GM21526 (cell line): ENCODE results near the gene WNK3.

Experiments used
- ATAC-seq: cut with Tn5 transposase; IDR thresholded peaks from one replicate; pipeline ENCODE4 v1.9.1; 2021; ENCODE audit warnings: moderate library complexity; ENCODE audit not compliant: unreplicated experiment, low FRiP score

The WNK3 gene

DNA sequence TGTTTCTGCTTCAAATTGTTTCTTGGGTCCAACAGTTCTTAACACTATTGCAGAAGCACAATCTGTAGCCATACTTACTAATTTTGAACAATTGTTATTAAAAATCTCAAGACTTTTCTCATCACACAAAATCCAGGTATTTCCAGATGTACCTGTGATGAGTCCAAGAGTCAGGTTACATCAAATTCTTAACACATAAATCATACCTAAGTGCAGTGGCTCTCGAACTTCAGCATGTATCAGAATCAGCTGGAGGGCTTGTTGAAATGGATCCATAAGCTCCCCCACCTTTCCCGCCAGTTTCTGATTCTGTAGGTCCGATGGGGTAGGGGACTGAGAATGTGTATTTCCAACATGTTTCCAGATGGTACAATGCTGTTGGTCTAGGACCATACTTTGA, 185.4 kb downstream of the WNK3 start:
- no peak for ATAC-seq

DNA sequence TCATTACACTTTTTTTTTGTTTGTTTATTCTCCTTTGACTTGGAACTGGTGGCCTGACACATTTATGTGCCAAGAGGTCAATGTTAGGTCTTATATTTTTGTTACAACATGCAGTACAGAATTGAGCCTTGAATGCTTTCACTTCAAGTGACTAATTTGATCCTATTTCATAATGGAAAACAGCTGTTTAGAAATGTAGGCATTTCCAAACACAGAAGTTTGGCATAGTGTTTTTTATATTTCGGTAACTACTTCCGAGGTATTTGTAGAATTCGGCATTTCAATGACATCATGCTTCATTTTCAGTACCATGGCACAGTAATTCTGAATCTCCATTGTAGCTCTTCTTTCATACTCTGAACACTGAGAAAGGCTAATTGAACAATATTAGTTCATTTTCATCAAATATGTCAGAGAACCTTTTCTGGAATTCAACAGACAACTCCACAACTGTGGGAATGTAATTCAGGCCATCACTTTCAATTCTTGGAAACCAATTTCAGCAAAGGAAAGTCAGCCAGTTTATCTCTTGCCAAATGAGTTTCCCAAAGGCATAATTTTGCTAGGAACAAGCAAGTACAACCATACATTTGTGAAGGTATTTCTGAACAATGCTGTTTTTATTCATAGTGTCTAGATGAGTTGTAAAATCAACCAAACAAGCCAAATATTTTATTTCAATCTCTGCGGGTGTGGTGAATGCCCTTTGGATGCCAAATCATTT, 186.2 kb downstream of the WNK3 start:
- ATAC-seq: no peak

DNA sequence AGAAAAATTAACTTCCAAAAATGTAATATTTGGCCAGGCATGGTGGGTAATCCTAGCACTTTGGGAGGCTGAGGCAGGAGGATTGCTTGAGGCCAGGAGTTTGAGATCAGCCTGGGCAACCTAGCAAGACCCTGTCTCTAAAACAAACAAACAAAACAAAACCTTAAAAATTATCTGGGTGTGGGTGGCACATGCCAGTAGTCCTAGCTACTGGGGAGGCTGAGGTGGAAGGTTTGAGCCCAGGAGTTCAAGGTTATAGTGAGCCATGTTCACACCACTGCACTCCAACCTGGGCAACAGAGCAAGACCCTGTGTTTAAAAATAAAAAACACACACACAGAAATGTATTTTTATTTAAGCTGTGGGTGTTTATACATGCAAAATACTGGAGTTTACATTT, 186.8 kb downstream of the WNK3 start:
- no peak for ATAC-seq

DNA sequence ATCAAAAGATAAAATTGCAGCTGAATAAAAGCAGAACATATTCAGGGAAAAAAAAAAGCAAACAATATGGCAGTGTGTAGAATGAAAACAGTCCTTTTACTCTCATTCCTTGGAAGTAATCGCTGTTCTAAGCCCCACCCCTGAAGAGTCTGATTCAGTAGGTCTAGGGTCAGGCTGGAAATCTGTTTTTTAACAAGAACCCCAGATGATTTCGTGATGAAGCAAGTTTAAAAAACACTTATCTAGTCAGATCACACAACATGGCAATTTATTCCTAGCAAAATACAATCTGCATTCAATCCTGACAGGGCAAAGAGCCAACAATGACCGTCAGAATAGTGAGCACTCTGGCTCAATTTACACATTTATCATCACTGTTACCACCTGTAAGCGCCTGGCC, 190.9 kb downstream of the WNK3 start:
- ATAC-seq: no peak

DNA sequence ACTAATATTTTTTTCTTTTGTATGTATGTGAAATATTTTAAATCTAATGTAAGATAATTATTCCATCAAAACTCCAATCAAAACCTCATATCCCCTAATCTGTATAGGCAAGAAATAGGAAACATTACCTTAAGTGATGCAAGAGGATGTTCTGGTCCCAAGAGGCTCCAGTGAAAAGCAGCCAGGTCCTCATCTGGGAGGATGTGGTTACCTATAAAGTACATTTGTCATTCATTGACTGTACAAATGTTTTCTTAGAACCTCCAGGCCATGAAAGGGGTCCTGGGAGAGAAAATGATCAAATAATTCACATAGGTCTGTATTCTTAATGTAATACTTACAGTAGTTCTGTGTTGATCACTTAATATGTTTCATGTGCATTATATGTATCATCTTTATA, 200.3 kb downstream of the WNK3 start:
- no peak for ATAC-seq
